HG02870 (cell line): ENCODE measurements around the gene JPT1.
"Not testable (repeated sequence)": the region's sequence is repeated elsewhere in the genome, so short reads cannot be mapped to it uniquely, and the experiment has no call there.

Experiments
- ATAC-seq: cut with Tn5 transposase; IDR thresholded peaks from one replicate; pipeline ENCODE4 v1.9.1; 2021; ENCODE audit warnings: mild to moderate bottlenecking, moderate library complexity; ENCODE audit not compliant: unreplicated experiment

Gene JPT1

DNA sequence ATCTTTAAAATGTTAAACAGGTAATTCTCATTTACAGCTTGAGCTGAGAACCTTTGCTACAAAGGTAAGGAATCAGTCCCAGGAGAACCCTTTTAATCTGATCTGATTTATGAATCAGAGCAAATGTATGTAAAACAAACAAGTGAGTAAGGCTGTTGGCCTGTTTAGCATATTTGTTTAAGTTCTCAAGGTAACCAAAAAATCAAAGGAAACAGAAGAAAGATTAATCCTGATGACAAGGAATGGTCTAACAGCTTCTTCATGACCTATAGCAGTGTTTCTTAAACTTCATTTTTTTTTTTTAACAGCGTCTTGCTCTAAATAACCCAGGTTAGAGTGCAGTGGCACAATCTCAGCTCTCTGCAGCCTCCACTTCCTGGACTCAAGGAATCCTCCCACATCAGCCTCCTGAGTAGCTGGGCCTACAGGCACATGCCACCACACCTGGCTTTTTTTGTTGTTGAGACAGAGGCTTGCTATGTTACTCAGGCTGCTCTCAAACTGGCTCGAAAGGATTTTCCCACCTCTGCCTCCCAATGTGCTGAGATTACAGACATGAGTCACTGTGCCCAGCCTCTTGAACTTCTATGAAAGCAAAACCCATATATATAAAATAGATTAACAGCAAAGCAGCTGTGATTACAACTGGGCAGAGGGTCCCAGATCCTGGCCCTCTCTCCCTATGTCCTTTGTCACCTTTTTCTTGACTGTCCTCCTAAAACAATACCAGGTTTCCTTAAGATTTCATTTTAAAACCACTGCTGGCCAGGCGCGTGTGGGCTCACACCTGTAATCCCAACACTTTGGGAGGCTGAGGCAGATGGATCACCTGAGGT is 5.1 kb upstream of the JPT1 start:
- no peak for ATAC-seq

GRCh38 chr17:75158480-75158879 is 4.2 kb upstream of the JPT1 start:
- ATAC-seq: not testable (repeated sequence)

DNA sequence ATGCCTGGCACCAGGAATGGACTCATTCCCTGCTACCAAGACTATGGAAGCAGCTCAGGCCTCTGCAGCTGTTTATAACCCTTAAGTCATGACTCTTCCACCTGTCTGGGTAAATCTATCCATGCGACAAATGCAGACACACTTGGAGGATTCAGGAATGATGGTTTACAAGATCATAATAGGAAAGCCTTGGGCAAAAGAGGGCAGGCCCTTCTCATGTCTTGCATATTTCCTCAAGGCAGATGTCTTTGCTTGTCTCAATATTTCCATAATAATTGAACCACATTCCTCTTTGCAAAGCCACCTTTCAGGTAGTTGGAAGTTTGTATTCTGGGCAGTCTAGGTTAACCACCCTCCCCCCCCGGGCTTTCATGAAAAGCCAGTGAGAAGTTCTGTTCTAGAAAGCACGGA is 884 bp upstream of the JPT1 start:
- no peak for ATAC-seq

DNA sequence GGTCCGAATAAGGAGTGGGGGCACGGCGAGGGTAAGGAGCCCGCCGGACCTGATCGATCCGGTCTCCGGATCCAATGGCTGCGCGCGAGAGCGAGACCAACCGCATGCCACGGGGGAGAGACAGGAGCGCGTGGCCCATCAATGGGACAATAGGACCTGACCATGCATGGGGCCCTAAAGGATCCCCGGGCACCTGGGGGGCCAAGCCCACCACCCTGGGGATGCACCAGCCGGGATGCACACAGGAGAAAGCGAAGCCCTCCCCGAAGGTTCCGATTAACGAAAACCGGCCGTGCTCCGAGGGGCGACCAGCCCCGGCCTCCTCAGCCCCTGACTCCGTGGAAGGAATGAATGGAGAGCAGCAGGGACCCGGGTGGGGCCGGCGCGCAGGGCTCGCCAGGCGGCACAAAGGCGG is 525 bp downstream of the JPT1 start:
- peak; percentile 8 for ATAC-seq

DNA sequence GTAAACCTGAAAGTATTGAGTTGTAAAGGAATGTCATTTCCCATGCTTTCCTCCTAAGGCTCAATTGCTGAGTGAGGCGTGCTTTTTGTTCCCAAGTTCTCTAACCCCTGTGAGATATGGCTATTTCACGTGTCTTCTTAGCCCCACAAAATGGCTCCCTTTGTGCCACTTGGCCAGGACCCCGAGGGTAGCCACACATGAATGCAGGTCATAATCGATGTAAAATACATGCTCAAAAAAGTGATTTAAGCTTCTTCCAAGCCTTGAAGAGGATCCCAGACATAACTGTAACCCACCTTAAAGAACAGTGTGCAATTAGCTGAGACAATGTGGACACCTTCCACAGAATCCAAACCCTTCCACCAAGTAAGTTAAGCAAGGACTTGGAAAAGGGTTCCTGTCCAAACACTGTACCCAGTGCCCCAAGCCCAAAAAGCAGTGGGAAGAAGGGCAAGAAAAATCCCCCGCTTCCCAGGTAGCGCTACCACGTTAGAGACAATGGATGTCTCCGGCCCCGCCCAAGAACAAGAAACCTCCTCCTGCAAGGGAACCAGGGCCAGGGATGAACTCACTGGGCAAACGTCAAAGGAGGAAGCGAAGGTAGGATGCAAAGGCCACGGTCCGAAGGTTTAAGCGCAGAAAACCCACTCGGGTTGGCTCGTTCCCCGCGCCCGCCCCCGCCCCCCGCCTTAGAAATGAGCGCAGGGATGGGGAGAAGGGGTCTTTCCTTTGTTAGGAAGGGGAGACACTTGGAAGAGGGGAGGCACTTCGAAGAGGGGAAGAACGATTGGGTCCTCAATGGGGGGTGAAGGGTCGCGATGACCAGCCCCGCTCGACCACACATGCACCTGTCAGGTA is 1.2 kb downstream of the JPT1 start:
- no peak for ATAC-seq

DNA sequence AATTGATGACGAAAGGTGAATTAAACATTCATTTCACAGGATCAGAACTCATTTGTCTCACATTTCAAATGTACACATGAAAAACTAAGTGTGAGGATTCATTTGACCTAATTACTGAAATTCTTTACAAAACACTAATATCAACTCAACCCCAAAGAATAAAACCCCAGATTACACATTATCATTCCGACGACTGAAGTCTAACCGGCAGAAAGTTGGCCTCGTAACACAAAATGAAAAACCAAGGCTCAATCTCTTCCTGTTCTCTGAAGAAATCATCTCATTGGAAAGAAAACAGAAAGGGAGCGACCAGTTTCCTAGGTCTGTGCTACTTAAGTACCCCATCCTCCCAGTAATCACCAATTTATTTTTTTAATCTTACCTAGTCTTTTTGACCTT is 1.8 kb downstream of the JPT1 start:
- no peak for ATAC-seq

DNA sequence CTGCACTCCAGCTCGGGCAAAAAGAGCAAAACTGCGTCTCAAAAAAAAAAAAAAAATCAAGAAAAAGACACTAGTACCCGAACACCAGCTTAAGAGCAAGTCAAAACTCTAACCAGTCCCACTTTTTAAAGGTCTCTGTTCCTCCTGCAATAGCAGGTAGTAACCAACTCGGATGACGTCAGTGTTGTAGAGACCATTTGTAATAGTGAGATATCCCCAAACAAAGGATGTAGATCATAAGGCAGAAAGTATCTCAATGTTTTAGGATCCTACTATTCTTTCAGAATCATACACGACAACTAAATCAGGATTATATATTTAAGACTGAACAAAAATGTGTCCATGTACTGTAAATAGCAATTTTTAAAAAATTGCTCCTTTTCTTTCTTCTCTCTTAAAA is 2.4 kb downstream of the JPT1 start:
- no peak for ATAC-seq

- no peak for ATAC-seq
Observed at GRCh38 chr17:75147878-75148546, 6.3 kb downstream of the JPT1 start.

DNA sequence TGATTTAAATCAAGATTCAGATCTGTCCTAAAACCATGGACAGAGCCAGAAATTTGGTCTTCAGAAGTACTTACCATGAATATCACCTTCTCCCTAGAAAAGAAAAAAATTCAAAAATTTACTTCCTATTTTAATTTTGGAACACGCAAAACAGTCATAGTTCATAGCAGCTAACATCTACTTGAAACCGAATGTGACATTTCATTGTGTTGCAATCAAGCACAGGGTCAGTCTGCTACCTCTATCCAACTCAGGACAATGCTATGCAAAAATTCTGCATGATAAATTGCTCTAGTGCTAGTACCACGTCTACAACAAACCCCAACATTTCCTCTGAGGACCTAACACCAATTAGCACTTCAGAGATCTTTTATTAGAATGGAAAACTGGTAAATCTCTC is 7.7 kb downstream of the JPT1 start:
- no peak for ATAC-seq

DNA sequence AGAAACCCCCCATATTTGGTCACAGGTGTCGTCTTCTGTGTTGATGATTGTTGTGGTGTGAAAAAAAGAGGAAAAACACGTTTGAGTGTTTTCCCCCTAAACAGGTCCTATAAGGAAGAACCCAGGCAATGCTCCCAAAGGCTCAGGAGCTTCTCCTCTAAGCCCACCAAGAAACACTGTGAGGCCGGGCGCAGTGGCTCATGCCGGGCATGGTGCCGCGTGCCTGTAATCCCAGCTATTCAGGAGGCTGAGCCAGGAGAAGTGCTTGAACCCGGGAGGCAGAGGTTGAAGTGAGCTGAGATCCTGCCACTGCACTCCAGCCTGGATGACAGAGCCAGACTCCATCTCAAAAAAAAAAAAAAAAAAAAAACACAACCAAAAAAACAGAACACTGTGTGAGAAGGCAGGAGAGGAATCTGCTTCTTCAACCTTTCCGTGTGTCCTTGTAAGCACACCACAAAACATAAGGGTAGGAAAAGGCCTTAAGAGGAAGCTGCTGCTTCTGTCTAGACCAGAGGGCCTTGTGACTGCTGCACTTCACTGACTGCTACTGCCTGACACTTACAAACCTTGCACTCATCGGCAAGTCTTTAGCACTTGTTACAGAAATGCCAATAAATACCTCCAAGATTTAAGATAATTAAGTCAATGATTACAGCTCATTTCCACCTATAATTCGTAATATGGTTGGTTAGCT is 9.3 kb downstream of the JPT1 start:
- no peak for ATAC-seq

DNA sequence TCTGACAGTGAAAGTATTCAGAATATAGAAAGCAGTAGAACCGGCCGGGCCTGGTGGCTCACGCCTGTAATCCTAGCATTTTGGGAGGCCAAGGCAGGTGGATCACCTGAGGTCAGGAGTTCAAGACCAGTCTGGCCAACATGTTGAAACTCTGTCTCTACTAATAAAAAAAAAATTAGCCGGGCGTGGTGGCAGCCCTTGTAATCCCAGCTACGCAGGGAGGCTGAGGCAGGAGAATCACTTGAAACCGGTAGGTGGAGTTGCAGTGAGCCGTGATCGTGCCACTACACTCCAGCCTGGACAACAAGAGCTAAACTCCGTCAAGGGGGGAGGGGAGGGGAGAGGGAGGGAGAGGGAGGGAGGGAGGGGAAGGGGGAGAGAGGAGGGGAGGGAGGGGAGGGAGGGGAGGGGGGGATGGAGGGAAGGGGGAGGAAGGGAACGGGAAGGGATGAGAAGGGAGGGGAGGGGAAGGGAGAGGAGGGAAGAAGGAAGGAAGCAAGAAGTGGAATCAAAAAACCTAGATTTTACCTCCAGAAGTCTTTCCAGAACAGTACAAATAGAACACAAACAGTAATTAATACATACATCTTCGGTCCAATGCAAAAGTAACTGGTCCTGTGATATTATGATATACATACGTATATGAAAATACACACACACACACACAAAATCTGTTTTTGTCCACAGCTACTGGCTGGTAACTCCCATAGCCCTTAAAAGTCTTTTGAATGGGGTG is 11.9 kb downstream of the JPT1 start:
- no peak for ATAC-seq

DNA sequence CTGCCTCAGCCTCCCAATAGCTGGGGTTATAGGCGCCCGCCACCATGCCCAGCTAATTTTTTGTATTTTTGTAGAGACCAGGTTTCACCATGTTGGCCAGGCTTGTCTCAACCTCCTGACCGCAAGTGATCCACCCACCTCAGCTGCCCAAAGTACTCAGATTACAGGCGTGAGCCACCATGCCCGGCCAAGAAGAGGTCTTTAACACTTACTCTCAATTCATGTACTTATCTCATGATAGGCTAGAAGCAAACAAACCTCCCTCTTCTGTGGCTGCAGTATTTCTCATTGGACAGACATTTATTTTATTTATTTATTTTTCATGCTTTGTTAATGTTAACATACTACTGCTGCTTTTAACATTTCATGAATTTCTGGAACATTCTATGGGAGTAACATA is 15.8 kb downstream of the JPT1 start:
- no peak for ATAC-seq

DNA sequence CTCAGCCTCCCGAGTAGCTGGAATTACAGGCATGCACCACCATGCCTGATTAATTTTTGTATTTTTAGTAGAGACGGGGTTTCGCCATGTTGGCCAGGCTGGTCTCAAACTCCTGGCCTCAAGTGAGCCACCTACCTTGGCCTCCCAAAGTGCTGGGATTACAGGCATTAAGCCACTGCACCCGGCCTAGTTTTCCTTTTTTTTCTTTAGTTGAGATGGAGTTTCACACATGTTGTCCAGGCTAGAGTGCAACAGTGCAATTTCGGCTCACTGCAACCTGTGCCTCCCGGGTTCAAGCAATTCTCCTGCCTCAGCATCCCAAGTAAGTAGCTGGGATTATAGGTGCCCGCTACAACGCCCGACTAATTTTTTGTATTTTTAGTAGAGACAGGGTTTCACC is 16.6 kb downstream of the JPT1 start:
- ATAC-seq: not testable (repeated sequence)

DNA sequence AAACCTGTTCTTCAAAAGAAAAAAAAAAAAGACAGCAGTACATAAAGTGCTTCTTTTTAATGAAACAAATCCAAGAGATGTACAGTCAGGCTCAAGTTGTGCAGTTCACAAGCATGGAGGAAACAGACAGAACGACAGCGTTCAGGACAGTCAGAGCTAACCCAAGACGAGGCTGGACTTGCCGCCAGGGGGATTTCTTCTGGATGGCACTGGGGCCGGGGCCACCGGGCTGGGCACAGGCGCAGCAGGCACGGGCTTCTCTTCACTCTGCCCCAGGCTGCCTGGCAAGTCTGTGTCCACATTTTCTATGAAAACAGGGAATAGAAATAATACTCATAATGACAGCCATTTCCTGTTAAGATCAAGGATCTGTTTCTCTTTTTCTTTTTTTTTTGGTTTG is 18.4 kb downstream of the JPT1 start:
- ATAC-seq: no peak

DNA sequence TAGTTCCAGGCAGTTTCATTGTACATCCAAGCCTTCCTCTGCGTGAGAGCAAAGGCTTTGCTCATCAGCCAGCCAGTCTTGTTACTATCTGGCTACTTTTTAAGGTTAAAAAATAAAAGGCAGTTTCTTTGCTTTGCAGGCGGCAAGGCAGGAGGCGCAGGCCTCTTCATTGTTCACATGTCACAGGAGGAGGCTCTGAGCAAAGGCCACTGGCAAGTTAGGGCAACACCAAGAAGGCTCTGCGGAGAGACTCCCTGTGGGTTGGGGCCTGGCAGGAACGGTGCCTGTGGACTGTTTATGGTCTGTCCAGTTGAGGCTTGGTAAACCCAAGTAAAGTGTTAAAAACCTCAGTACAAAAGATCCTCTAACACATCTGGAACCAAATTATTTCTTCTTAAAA is 18.9 kb downstream of the JPT1 start:
- no peak for ATAC-seq

- ATAC-seq: not testable (repeated sequence)
Observed at GRCh38 chr17:75133607-75134347, 20.5 kb downstream of the JPT1 start.

- no peak for ATAC-seq
Observed at GRCh38 chr17:75133001-75133400, 21.3 kb downstream of the JPT1 start.

DNA sequence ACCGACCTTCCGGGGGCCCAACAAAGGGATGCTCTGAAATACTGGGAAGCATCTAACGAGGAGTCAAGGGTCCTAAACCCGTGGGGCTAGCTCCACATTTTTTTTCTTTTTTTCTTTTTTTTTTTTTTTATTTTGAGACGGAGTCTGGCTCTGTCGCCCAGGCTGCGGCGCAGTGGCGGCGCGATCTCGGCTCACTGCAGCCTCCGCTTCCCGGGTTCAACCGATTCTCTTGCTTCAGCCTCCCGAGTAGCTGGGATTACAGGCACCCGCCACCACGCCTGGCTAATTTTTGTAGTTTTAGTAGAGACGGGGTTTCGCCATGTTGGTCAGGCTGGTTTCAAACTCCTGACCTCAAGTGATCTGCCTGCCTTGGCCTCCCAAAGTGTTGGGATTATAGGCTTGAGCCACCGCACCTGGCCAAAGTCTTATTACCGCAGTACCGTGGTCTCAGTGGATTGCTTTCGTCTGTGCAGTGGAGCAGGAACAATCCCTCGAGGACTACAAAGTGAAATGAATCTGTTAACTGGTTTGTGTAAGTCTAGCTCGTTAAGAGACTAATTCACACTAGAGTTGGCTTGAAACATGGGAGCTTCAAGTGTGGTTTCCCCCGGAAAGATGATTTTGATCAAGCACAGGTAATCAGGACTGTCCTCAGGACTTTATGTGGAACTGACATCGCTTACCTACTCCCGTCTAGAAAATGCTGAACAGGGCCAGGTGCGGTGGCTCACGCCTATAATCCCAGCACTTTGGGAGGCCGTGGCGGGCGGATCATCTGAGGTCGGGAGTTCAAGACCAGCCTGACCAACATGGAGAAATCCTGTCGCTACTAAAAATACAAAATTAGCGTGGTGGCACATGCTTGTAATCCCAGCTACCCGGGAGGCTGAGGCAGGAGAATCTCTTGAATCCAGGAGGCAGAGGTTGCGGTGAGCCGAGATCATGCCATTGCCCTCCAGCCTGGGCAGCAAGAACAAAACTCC is 22.0 kb downstream of the JPT1 start:
- not testable (repeated sequence) for ATAC-seq
